ENCODE results near the gene SECISBP2. TPM values are rescaled to one million over a fixed set of nuclear protein-coding genes. Genes with fewer than 3 reads are reported as not detected.
A peak's percentile ranks its signal among the peaks of the same experiment; 100 is the strongest.

Gene SECISBP2
- total RNA-seq, 1 donor from 2014 or later = 51.1 TPM

DNA sequence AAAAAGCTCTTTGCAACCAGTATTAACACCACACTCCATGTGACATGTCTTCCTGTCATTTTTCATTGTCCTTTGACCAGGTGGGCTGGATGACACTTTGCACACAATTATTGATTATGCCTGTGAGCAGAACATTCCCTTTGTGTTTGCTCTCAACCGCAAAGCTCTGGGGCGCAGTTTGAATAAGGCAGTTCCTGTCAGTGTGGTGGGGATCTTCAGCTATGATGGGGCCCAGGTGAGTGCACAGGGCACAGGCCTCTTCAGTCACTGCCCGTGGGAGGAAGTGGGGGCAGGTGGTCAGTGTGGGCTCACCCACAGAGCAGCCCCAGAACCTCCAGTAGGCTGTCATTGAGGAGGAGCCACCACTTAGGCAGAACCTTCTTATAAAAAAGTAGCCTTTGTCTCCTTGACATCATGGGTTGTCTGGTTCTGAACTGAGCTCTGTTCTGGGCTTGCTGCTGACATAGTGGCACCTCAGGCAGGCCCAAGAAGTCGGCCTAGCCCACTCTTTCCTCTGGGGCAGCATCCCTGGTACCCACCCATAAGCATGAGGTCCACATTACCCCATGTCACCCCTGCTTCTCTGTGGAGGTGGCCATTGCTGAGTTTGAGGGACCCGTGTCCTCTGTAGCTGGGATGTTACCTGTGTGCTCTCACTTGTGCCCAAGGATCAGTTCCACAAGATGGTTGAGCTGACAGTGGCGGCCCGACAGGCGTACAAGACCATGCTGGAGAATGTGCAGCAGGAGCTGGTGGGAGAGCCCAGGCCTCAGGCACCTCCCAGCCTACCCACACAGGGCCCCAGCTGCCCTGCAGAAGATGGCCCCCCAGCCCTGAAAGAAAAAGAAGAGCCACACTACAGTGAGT is 39.3 kb downstream of the SECISBP2 start:
- H3K27ac ChIP-seq = no peak overlapping the region
- TF ChIP-seq POLR2AphosphoS5 (IDR thresholded peaks at IDR 0.05; ENCODE audit: insufficient read depth in 1 of 2, low read depth in 1 of 2) (no peak), POLR2A (IDR thresholded peaks at IDR 0.05) (no peak)
- TF ChIP-seq, protein P1, sequence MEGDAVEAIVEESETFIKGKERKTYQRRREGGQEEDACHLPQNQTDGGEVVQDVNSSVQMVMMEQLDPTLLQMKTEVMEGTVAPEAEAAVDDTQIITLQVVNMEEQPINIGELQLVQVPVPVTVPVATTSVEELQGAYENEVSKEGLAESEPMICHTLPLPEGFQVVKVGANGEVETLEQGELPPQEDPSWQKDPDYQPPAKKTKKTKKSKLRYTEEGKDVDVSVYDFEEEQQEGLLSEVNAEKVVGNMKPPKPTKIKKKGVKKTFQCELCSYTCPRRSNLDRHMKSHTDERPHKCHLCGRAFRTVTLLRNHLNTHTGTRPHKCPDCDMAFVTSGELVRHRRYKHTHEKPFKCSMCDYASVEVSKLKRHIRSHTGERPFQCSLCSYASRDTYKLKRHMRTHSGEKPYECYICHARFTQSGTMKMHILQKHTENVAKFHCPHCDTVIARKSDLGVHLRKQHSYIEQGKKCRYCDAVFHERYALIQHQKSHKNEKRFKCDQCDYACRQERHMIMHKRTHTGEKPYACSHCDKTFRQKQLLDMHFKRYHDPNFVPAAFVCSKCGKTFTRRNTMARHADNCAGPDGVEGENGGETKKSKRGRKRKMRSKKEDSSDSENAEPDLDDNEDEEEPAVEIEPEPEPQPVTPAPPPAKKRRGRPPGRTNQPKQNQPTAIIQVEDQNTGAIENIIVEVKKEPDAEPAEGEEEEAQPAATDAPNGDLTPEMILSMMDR (IDR thresholded peaks at IDR 0.05) = no peak
- DNase-seq (ENCODE audit: extremely low spot score in 2 of 2) = peak; percentile 79 to 80
- H3K9me3 ChIP-seq = no peaks in the 10 kb centered on the region
- intact Hi-C loops (cut with DNase I) = no loop called here
- H3K36me3 ChIP-seq = peaks cover 0 to 93% of the 10 kb centered on the region in 2 donors
- H3K4me1 ChIP-seq = peaks cover 9% of the 10 kb centered on the region
- no peak overlapping the region for H3K4me3 ChIP-seq
- H3K27me3 ChIP-seq = no peaks in the 10 kb centered on the region

DNA sequence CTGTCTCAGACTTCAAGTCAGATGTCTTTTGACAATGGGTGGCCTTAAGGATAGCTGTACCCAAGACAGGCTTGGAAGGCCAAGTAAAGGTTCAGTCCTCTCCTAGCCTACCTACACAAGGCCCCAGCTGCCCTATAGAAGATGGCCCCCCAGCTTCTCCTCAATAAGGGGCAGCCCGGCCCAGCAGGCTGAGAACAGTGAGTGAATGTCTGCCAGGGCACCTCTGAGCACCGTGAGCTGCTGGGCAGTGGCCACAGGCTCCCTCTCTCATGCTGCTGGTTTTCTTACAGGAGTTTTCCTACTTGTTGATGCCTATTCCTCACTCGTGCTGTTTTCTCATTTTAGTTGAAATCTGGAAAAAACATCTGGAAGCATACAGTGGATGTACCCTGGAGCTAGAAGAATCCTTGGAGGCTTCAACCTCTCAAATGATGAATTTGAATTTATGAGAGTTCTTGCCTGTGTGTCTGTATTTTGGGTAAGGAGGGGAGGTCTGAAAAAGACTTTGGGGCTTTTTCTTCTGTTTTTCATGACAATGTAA is 40.1 kb downstream of the SECISBP2 start:
- no peaks in the 10 kb centered on the region for H3K27me3 ChIP-seq
- no peak overlapping the region for H3K27ac ChIP-seq
- no peak for TF ChIP-seq POLR2A (IDR thresholded peaks at IDR 0.05)
- TF ChIP-seq, protein P1 (IDR thresholded peaks at IDR 0.05) = no peak
- no peak for TF ChIP-seq POLR2AphosphoS5 (IDR thresholded peaks at IDR 0.05; ENCODE audit: insufficient read depth in 1 of 2, low read depth in 1 of 2)
- H3K4me3 ChIP-seq = no peak overlapping the region
- H3K4me1 ChIP-seq = peaks cover 9% of the 10 kb centered on the region
- H3K9me3 ChIP-seq = no peaks in the 10 kb centered on the region
- H3K36me3 ChIP-seq = peaks cover 0 to 85% of the 10 kb centered on the region in 2 donors
- intact Hi-C loops (cut with DNase I) = no loop called here
- no peak for DNase-seq (ENCODE audit: extremely low spot score in 2 of 2)

DNA sequence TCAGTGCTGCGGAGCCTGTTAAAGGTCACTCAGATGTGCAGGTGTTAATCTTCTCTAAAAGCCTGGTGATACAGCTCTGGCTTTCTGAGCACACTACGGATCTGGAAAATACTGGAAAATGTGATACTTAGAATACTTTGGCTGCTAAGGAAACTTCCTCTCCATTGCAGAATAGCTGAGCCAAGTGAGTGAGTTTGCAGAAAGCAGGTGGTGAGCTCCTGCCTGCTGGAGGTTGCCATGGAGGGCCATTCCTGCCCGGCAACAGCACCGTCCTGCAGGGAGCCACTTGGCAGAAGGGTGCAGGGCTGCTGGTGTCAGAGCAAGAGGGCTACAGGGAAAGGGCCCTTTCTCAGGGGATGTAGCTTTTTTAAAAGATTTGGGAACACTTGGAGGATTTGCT is 40.7 kb downstream of the SECISBP2 start:
- peaks cover 9% of the 10 kb centered on the region for H3K4me1 ChIP-seq
- intact Hi-C loops (cut with DNase I) = no loop called here
- no peaks in the 10 kb centered on the region for H3K27me3 ChIP-seq
- no peaks in the 10 kb centered on the region for H3K9me3 ChIP-seq
- H3K36me3 ChIP-seq = peaks cover 0 to 79% of the 10 kb centered on the region in 2 donors
- no peak overlapping the region for H3K27ac ChIP-seq
- no peak for DNase-seq (ENCODE audit: extremely low spot score in 2 of 2)
- no peak overlapping the region for H3K4me3 ChIP-seq
- TF ChIP-seq POLR2A (IDR thresholded peaks at IDR 0.05) = no peak
- TF ChIP-seq, protein P1 (IDR thresholded peaks at IDR 0.05) = no peak
- TF ChIP-seq POLR2AphosphoS5 (IDR thresholded peaks at IDR 0.05; ENCODE audit: insufficient read depth in 1 of 2, low read depth in 1 of 2) = no peak

DNA sequence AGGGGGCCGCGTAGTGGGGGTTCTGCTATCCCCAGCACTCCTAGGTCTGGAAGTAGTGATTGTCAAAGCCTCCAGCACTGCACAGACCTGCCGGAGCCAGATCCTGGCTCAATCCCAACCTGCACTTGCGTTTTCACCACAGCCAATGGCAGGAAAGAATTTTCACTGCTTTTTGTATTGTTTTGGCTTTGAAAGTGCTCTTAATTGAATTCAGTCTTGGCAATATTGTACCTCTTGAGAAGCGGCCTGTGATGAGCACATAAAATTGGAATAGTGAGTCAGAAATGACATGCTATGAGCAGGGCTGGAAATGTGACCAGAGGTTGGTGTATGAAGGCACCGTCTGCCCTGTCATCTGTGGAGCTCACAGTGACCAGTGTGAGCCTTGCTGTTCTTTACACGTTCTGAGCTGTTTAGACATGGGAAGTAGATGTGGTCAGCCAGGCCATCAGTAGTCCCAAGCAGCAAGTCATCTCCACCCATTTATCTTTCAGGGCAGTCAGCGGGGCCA is 41.5 kb downstream of the SECISBP2 start:
- no peaks in the 10 kb centered on the region for H3K9me3 ChIP-seq
- no peak for DNase-seq (ENCODE audit: extremely low spot score in 2 of 2)
- H3K27me3 ChIP-seq = no peaks in the 10 kb centered on the region
- intact Hi-C loops (cut with DNase I) = no loop called here
- peaks cover 9% of the 10 kb centered on the region for H3K4me1 ChIP-seq
- peaks cover 0 to 71% of the 10 kb centered on the region in 2 donors for H3K36me3 ChIP-seq
- no peak overlapping the region for H3K4me3 ChIP-seq
- TF ChIP-seq POLR2A (IDR thresholded peaks at IDR 0.05) (no peak), POLR2AphosphoS5 (IDR thresholded peaks at IDR 0.05; ENCODE audit: insufficient read depth in 1 of 2, low read depth in 1 of 2) (no peak)
- TF ChIP-seq, protein P1 (IDR thresholded peaks at IDR 0.05) = no peak
- H3K27ac ChIP-seq = no peak overlapping the region
